GM12878 (cell line): ENCODE data around the gene CCDC9. TPM values are rescaled to one million over a fixed set of nuclear protein-coding genes. Genes with fewer than 3 reads are reported as not detected.

Source experiments
- ATF2 ChIP-seq: IDR thresholded peaks from 2 replicates; pipeline ENCODE4 v1.6.1; 2012; ENCODE audit warnings: low read length, inconsistent platforms
- ATF3 ChIP-seq: IDR thresholded peaks from 2 replicates; pipeline ENCODE4 v1.6.1; 2011; ENCODE audit warnings: low read depth, mild to moderate bottlenecking, low read length, moderate library complexity, borderline replicate concordance; ENCODE audit errors: extremely low read depth
- BMI1 ChIP-seq: fragments of 450-650 bp; IDR thresholded peaks from 2 replicates; pipeline ENCODE4 v1.6.1; 2016; ENCODE audit warnings: mild to moderate bottlenecking, moderate library complexity, borderline replicate concordance
- CBX3 ChIP-seq: fragments of 200-600 bp; sonication (generic); IDR thresholded peaks from 2 replicates; pipeline ENCODE4 v1.6.1; 2016; ENCODE audit warnings: low read depth, borderline replicate concordance
- GATAD2B ChIP-seq: fragments of 450-650 bp; conservative IDR thresholded peaks from 2 replicates; pipeline ENCODE4 v1.6.1; 2017; ENCODE audit warnings: low read depth, mild to moderate bottlenecking, moderate library complexity
- HDAC2 ChIP-seq: fragments of 200-600 bp; sonication (generic); IDR thresholded peaks from 2 replicates; pipeline ENCODE4 v1.6.1; 2017
- HDAC6 ChIP-seq: fragments of 200-600 bp; sonication (generic); IDR thresholded peaks from one replicate; pipeline ENCODE4 v1.8.0; 2017; ENCODE audit warnings: antibody characterized with exemption; ENCODE audit not compliant: unreplicated experiment
- IRF4 ChIP-seq: IDR thresholded peaks from 2 replicates; pipeline ENCODE4 v1.6.1; 2011; ENCODE audit warnings: low read depth, low read length
- IRF5 ChIP-seq: fragments of 450-650 bp; IDR thresholded peaks from 2 replicates; pipeline ENCODE4 v1.6.1; 2017; ENCODE audit warnings: borderline replicate concordance
- MEF2A ChIP-seq: IDR thresholded peaks from 2 replicates; pipeline ENCODE4 v1.6.1; 2011; ENCODE audit warnings: low read depth, mild to moderate bottlenecking, low read length, moderate library complexity; ENCODE audit not compliant: insufficient read depth
- MYC ChIP-seq: IDR thresholded peaks from 2 replicates; pipeline ENCODE4 v1.6.1; 2011; ENCODE audit warnings: mild to moderate bottlenecking, low read length, moderate library complexity, inconsistent platforms; ENCODE audit not compliant: insufficient read depth, insufficient replicate concordance, insufficient read length, severe bottlenecking
- POLR2A ChIP-seq: IDR thresholded peaks from 2 replicates; pipeline ENCODE4 v1.6.1; 2011; ENCODE audit warnings: low read depth, mild to moderate bottlenecking, low read length
- POLR2AphosphoS5 ChIP-seq: IDR thresholded peaks from 2 replicates; pipeline ENCODE4 v1.6.1; 2011; ENCODE audit warnings: mild to moderate bottlenecking, low read length, inconsistent platforms
- SMAD5 ChIP-seq: IDR thresholded peaks from 2 replicates; pipeline ENCODE4 v1.6.1; 2016; ENCODE audit warnings: antibody characterized with exemption, low read depth
- TARDBP ChIP-seq: IDR thresholded peaks from 2 replicates; pipeline ENCODE4 v1.6.1; 2016; ENCODE audit warnings: borderline replicate concordance
- TCF12 ChIP-seq: IDR thresholded peaks from 2 replicates; pipeline ENCODE4 v1.6.1; 2011; ENCODE audit warnings: low read depth, mild to moderate bottlenecking, low read length
- ZNF592 ChIP-seq: fragments of 450-650 bp; IDR thresholded peaks from 2 replicates; pipeline ENCODE4 v1.6.1; 2017; ENCODE audit warnings: mild to moderate bottlenecking, moderate library complexity
- polyA plus RNA-seq, 11 experiments: library from polyadenylated mRNA; depleted of rRNA in 4 of 11; unstranded in 6 of 11; stranded (reverse) in 5 of 11; fragments of >200 nt; fragmentation: Nextera tagmentation in 4 of 11; fragmentation: Illumina TruSeq in 1 of 11; extraction: Ambion mirVana in 4 of 11; extraction: Trizol in 1 of 11; gene quantifications; 1 replicate in 1 of 11; 2 replicates in 10 of 11; pipeline versions ENCODE4 v1.2.1 to v1.2.3, GENCODE V29; 2011 to 2016; ENCODE audit warnings: inconsistent platforms in 2 of 11, missing spikeins in 2 of 11, low read depth in 1 of 11
- total RNA-seq, 4 experiments: library from RNA; depleted of rRNA in 3 of 4; stranded (reverse); fragments of >200 nt in 3 of 4; fragmentation: Illumina TruSeq in 1 of 4; extraction: Trizol in 1 of 4; gene quantifications; 2 replicates each; pipeline versions ENCODE4 v1.2.1 to v1.2.3, GENCODE V29; 2013 to 2021
- TF ChIP-seq, protein P1 (sequence below): fragments of 450-650 bp; IDR thresholded peaks from 2 replicates; pipeline ENCODE4 v1.6.1; 2017; ENCODE audit warnings: low read depth, mild to moderate bottlenecking, moderate library complexity
- TF ChIP-seq, protein P2 (sequence below): fragments of 450-650 bp; IDR thresholded peaks from 2 replicates; pipeline ENCODE4 v1.6.1; 2016; ENCODE audit warnings: mild to moderate bottlenecking

The CCDC9 gene
- total and polyA plus RNA-seq, 10 of the 15 experiments (the other 5 are each of a cell fraction or from before 2014, with no cell fraction given), result 0.18 to 17.5 (median 7.1) TPM; not detected in 1

GRCh38 chr19:47255879-47256692, at the start of gene CCDC9 (continued):
- TF ChIP-seq, protein P1, sequence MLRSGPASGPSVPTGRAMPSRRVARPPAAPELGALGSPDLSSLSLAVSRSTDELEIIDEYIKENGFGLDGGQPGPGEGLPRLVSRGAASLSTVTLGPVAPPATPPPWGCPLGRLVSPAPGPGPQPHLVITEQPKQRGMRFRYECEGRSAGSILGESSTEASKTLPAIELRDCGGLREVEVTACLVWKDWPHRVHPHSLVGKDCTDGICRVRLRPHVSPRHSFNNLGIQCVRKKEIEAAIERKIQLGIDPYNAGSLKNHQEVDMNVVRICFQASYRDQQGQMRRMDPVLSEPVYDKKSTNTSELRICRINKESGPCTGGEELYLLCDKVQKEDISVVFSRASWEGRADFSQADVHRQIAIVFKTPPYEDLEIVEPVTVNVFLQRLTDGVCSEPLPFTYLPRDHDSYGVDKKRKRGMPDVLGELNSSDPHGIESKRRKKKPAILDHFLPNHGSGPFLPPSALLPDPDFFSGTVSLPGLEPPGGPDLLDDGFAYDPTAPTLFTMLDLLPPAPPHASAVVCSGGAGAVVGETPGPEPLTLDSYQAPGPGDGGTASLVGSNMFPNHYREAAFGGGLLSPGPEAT, result peak; percentile 84
- no peak for TF ChIP-seq ATF2
- no peak for TF ChIP-seq BMI1
- peak; percentile 86 for TF ChIP-seq GATAD2B
- no peak for TF ChIP-seq TARDBP
- peak; percentile 72; the same call in 1 of the 2 replicates for TF ChIP-seq TCF12
- TF ChIP-seq IRF5, result no peak
- TF ChIP-seq POLR2AphosphoS5, result peak; percentile 86
- no peak for TF ChIP-seq ZNF592
- TF ChIP-seq, protein P2, sequence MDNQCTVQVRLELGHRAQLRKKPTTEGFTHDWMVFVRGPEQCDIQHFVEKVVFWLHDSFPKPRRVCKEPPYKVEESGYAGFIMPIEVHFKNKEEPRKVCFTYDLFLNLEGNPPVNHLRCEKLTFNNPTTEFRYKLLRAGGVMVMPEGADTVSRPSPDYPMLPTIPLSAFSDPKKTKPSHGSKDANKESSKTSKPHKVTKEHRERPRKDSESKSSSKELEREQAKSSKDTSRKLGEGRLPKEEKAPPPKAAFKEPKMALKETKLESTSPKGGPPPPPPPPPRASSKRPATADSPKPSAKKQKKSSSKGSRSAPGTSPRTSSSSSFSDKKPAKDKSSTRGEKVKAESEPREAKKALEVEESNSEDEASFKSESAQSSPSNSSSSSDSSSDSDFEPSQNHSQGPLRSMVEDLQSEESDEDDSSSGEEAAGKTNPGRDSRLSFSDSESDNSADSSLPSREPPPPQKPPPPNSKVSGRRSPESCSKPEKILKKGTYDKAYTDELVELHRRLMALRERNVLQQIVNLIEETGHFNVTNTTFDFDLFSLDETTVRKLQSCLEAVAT, result peak; percentile 98
- no peak for TF ChIP-seq HDAC6
- TF ChIP-seq MYC, result no peak
- peak; percentile 78 for TF ChIP-seq POLR2A
- TF ChIP-seq IRF4, result no peak; the same call in 1 of the 2 replicates
- no peak for TF ChIP-seq MEF2A
- no peak for TF ChIP-seq HDAC2
- no peak for TF ChIP-seq CBX3
- TF ChIP-seq ATF3, result peak; percentile 91; the same call in 1 of the 2 replicates
- TF ChIP-seq SMAD5, result no peak
